Uterus (tissue), 2 donors: ENCODE measurements around the gene CRACDL.

Experiments used
- POLR2A ChIP-seq, 2 donors: fragments of 450-650 bp; IDR thresholded peaks; one replicate each; pipeline ENCODE4 v1.6.1; 2016; ENCODE audit warnings: antibody characterized with exemption in 2 of 2, mild to moderate bottlenecking in 1 of 2, moderate library complexity in 1 of 2
- TF ChIP-seq, protein P1 (sequence below), 4 experiments: fragments of 200-600 bp in 2 of 4; fragments of 450-650 bp in 2 of 4; sonication (generic) in 2 of 4; IDR thresholded peaks; one replicate each; pipeline ENCODE4 v1.5.1; 2016 to 2019; ENCODE audit warnings: antibody characterized with exemption in 4 of 4, mild to moderate bottlenecking in 2 of 4, moderate library complexity in 1 of 4

DNA sequence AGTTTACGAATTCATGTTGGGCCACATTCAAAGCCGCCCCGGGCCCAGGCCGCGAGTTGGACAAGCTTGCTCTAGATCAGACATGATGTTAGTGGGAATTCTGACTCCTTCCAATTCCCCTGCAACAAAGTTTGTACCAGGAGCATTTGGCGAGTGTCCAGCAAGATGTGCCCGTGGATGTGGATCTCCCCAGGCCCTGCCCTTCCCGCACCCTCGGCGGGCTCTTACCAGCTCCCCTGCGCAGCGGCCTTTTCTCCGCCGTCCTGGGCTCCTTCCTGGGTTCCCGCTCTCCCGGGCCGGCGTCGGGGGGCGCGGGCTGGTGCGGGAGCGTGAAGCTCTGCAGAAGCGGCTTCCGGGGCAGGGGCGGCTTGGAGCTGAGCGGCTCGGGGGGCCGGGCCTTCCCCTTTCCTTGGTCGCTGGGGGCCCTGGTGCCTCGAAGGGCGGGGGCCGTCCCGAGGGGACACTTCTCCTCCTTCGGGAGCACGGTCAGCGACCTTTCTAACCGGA lies 114.3 kb downstream of the CRACDL start:
- TF ChIP-seq, protein P1, sequence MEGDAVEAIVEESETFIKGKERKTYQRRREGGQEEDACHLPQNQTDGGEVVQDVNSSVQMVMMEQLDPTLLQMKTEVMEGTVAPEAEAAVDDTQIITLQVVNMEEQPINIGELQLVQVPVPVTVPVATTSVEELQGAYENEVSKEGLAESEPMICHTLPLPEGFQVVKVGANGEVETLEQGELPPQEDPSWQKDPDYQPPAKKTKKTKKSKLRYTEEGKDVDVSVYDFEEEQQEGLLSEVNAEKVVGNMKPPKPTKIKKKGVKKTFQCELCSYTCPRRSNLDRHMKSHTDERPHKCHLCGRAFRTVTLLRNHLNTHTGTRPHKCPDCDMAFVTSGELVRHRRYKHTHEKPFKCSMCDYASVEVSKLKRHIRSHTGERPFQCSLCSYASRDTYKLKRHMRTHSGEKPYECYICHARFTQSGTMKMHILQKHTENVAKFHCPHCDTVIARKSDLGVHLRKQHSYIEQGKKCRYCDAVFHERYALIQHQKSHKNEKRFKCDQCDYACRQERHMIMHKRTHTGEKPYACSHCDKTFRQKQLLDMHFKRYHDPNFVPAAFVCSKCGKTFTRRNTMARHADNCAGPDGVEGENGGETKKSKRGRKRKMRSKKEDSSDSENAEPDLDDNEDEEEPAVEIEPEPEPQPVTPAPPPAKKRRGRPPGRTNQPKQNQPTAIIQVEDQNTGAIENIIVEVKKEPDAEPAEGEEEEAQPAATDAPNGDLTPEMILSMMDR (IDR thresholded peaks at IDR 0.05), result no peak
- no peak for TF ChIP-seq POLR2A (IDR thresholded peaks at IDR 0.05)
